Stimulated activated naive CD4-positive, alpha-beta T cell (primary cell): ENCODE results near the gene KCNK16.

Experiments
- DNase-seq, 6 experiments: peaks; one replicate each; lab custom pipeline; 2025; lab: John Stamatoyannopoulos, UW

The KCNK16 gene

DNA sequence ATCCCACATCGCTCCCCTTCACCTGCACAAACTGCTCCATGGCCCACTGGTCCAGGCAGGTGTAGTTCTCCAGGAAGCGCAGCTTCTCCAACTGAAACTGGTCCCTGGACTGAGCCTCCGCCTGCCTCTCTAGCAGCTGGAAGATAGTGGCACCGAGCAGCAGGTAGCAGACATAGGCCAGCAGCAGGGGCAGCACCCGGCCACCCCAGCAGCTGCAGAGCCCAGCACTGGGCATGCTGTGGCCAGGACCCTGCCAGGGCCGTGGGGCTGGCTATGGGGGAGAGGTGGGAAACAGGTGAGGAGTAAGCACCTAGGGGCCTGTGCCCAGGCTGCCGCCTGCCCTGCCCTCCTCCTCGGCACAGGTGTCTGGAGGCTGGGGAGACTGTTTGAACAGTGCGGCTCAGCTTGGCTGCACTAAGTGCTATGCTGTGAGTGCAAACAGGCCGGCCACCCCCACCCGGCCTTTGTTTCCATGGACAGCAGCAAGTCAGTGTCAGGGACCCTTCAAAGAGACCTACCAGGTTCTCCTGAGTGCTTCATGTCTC, at the start of gene KCNK16:
Gene KCNK16 (minus strand): TSS at position 397 of the 545 bp plus-strand sequence. CDS start 162 bp downstream, at position 235.
- DNase-seq, result no peak

DNA sequence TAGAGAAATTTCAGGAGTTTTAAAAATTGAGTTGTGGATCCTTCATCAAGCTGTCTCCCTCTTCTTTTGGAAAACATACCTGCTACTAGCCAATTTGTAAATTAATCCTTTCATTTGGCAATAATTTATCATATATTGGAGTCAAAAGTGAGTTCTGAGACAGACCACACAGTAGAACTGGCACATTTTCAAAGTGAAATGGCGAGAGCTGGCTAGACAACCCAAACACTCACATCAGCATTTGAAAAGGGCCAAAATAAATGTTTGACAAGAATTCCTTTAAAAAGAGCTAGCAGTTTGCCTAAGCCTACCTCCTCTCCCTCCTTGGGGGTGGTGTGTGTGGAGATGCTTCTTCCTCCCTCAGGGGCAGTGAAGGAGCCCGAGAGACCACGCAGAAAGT, 47.9 kb upstream of the KCNK16 start:
- no peak for DNase-seq

DNA sequence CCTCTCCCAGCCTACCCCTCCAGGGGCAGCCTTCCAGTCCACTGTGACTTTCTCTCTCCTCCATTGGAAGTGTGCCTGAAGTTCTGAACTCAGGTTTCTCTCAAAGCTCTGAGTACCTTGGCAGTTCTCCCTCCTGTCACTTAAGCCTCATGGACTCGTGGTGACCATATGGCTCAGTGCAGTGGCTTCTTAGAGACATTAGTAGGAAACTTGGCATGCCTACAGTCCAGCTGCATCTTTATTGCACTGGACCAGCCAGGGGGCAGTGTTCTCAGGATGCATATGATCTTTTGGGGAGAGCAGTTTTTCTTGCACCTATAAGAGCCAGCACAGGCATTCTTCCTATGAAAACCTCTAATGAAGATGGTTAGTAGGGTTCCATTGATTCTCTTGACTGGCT, 47.5 kb upstream of the KCNK16 start:
- no peak for DNase-seq

DNA sequence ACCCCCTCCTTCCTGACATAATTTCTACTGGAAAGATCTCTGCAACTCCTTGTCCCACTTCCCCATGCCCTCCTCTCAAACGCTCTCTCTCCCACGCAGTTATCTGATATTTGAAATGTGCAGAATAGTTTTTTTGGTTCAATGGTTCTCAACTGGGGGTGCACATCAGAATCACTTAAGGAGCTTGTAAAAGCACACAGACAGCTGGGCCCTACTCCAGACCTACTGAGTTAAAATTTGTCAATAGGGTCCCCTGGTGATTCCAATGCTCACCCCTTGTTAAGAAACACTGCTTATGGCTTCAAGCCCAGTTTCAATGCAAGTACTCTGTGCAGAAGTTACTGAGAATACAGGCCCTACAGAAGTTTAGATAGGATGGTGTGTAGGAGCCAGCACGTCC, 45.2 kb upstream of the KCNK16 start:
- no peak for DNase-seq

DNA sequence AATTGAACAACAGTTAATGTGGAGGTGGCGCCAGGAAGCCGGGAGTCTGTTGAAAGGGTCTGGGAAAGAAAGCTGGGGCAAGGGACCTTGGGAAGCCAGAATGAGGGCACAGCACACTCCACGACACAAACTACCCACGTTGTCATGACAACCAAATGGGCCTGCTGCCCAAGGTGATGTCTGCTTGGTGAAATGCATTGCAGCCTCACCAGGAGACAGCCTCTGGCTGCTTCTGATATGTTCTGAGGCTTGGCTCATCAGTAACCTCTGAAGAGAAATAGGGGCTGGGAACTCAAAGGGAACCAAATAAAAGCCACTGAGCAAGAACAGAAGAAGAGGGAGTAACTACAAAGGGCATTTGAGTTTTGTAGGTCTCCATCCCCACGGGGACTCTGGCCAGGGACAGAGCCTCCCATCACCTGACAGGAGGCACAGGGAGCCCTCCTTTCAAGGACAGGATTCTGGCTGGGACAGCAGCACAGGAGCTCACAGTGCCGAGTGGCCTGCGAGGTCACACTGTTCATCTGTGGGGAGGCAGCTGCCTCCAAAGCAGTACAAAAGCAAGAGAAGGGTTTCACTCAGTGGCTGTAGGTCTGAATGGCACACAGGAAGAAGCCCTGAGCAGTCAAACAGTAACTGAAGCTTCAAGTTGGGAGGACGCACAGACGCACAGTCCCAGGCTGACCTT, 44.6 kb upstream of the KCNK16 start:
- DNase-seq, result no peak

DNA sequence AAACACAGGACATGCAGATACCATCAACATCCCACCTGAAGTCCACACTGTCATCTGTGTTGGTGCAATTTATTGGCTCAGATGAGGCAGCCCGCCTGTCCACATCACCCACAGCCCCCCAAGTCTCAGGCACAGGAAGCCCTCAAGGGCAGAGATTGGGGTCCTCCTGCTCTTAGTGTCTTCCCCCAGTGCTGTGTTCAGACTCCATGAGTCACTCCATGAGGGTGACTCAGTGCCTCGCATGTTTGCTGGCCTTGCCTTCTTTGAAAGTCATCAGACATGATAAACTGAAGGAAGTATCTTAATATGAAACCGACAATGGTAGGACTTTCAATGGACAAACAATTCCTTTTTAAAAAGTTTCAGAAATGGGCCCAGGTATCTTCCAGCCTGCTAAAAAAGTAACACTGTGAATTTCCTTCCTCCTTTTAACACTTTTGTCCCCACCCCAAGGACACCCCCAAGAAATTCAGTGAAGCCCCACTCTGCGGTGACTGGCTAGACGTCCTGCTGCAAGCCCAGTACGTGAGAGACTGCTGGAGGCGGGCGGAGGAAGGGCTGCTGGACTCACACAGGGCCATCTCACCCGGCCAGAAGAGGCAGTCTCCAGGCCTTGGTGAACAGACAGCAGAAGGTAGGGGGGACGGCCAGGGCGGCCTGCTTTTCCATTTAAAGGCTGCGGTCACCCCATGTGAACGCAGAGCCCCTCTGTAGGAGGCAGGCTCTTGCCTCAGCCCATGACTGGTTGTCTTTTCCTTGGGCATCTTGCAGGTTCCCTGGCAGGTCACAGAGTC, 43.0 kb upstream of the KCNK16 start:
- DNase-seq, result no peak

DNA sequence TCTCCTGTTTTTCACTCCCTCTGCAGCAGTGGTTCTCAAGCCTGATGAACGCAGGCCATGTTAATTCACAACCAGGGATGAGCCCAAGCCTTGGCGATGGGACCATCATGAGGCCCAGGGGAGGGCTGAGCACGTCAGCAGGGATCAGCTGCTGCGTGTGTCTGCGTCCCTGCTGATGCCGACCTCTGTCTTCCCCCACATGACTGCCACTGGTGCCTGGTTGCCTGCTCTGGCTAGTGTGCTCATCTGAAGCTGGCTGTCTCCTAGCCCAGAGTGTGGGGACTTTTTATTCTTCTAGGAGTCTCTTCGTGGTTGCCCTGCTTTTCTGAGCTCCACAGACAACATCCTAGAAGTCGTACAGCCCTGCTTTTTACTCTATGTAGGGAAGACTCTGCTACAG, 40.8 kb upstream of the KCNK16 start:
- no peak for DNase-seq

DNA sequence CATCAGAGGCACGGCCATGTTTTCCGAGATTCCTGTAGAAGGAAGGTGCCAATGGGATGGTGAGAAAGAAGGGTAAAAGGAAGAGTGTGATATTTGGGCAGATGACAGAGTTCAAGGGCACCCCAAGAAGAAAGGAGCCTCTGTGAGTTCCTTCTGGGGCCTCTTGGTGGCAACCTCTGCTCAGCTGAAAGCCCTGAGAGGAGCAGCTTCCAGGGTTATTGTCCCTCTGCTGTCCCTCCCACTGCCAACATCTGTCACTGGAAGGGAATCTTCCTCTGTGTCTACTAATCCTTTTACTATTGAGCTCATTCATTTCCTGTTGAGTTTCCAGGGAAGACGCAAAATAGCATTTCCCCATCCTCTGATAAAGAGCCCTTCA, 40.0 kb upstream of the KCNK16 start:
- no peak for DNase-seq

DNA sequence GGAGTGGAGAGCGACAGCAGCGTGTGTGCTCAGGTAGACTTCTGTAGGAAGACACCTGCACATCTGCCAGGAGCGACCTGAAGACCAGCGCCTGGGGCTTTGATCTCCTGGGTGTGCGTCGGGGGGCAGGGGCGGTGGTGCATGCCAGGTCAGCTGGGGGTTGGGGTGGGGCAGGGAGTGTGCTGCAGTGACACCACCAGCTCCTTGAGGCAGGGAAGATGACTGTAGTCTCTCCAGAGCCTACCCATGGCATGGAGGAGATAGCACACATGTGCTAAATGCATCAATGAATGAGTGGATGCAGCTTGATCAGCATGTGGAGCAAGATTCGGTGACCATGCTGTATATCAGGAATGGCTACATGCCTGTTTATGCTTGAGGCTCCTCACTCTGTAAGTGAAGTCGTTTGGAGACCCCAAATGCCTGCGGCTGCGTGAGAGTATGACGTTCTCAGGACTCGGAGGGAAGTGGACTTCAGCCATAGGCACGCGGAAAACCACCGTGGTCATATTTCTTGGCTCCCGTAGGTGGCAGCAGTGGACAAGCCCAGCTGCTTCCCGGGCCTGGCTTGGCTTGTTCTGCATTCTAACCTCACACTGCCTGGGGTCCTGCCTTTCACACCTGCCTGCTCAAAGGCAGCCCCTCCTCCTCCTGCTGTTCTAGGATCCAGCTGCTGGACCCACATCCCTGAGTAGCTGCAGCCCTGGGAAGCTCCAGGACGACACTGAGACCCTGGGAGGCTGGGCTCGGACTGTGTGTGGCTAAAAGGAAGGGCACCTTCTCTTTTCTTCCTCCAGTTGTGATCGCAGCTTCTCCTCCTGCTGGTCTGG, 39.4 kb upstream of the KCNK16 start:
- peak in 4 of 6 experiments; percentile 2 to 26 (median 6) for DNase-seq

DNA sequence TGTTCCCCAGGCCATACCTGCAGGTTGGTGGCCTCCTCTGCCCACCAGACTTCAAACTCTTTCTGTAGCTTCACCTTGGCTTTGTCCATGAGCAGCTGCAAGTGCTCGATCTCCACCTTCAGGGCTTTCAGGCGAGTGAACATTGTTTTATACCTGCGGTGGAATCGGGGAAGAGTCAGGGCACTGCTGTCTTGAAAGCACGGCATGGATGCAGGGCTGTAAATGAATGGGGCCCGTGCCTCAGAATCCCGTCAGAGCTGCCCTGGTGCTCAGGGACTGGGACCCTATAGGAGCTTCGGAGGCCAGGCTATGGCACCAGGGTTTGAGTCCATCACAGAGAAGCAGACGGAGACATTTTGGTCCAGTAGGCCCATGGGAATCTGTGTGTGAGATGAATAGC, 37.9 kb upstream of the KCNK16 start:
- DNase-seq, result no peak

DNA sequence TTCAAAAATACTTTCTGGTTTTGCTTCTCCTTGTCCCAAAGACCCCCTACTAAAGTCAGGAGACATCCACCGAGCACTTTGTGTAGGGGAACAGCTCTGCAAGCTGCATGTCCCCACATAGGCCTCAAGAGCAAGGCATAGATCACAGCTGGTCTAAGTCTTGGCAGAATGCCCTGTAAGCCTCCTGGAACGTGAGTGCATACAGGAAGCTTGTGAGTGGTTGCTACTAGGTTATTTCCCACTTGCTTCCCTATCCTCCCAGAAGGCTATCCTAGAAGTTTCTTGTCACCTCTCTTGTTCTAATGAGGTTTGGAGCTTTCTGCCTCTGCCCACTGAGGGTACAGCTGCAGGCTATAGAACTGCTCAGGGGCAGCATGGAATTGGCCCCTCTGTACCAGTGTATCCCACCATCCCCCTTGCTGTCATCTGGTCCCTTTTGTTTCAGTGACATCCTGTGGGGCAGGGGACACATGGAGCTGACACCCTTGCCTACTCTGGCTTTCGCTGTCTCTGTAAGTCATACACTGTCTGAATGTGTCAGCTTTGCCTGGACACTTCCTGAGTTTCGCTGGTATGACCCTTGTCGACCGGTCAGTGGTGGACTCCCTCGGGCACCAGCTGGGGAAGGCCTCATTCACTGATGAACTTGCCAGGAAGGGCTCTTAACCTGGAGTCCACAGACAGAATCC, 35.6 kb upstream of the KCNK16 start:
- DNase-seq, result no peak

DNA sequence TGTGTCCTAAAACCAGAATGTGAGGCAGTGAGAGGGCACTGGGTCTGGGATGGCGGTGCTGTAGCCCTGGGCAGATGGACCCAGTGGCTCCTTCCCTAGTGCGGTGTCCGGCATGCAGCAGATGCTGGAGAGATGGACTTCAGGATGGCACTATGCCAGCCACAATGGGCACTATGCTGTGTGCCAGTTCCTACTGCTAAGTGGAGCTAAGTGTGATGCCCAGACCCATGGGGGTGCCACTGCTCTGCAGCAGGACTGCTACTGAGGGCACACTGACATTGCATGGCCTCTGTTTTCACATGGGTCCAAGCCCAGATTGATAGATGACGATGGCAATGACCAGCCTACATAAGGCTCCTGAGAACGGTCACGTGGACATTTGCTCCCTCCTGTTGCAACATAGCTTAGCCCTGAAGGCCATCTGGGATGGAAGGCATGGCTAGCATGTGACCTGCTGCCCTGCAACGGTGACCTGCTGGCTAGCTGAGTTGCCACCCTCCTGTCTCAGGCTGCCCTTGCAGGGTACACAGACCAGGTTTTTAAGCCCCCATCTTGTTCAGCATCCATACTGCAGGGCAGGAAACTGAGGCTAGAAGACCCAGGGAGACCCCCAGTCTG, 31.3 kb upstream of the KCNK16 start:
- DNase-seq, result no peak

DNA sequence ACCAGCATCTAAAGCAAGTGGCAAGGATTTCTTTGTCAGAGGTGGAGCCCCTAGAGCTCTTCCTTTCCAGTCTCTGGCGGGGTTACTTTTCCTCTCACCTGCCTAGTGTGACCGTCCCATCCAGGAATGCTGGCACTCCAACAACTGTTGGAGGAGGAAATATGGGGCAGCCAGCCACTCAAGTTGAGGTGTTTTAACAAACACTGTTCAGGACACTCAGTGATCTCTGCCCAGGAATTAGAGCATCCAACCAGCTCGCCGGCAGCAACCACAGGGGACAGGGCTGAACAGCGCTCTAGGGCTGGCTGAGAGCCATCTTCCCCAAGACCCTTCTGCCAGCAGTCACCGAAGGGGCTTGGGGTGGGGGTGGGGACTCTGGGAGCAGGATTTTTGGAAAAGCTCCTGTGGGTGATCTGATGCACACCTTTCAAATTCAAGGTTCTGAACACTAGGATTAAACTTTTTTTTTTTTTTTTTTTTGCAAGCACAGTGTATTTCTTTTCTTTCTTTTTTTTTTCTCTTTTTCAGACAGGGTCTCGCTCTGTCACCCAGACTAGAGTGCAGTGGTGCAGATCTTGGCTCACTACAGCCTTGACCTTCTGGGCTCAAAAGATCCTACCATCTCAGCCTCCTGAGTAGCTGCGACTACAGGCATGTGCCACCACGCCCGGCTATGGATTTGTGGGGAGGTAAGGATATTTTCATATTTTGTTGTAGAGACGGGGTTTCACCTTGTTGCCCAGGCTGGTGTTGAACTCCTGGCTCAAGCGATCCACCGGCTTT, 28.4 kb upstream of the KCNK16 start:
- no peak for DNase-seq

DNA sequence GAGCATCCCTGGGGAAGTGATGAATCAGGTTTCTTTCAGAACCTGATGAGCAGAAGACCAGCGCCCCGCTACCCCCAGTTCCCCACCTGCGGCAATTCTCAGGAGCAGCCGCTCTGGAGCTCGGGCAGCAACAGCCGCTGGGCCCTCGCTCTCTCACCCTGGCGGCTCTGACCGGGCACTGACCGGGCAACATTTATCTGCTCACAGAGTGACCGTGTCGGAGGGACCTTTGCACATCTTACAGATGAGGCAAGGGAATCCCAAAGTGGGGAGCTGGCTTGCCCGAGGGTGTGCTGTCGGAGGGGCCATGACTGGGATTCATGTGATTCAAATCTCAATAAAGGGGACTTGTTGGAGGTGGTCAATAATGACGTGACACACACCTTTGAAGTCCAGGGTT, 26.2 kb upstream of the KCNK16 start:
- no peak for DNase-seq

DNA sequence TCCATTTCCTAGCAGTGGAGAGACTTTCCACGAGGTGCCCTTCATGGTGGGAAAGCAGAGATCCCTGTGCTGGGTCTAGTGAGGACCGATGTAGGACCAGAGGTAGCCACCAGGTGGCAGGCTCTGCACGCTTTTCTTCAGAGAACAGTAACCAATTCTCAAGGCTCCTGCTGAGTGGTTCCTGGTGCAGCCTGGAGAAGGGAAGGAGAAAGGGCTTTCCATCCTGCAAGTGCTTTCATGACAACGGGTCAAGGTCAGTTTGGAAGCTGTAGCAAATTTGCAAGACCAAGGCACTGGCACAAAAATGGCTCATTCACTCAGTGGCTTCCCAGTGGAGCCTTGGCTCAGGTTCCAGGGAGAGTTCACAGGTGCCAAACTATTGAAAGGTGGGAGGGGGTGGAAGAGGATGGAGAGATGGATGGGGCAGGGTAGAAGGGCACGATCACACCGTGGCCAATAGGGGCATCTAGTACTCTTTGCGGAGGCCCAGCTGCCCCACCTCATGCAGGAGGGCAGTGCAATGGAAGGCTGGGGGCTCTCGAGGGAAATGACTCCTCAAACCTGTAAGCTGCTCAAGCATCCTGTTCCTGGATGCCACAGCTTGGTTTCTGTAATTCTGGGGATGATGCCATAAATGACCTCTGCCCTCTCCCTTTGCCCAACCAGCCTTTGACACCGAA, 25.5 kb upstream of the KCNK16 start:
- DNase-seq, result peak in 5 of 6 experiments; percentile 1 to 33 (median 20)

DNA sequence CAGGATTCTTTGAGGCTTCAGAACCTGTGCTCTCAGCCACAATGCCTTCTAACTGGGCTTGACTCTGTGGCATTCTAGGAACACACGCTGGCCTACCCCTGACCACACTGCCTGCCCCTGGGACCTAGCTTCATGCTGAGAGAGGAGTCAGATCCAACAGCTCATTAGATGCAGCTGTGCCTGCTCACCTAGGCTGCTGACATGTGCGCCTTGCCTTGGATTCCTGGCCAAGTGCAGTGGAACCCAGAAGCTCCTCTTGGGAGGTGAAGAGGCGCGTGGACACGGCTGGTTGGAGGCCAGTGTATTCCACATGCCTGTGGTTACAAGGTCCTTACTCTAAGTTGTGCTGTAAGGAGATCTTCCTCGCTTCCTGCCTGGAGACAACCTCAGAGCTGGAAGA, 24.7 kb upstream of the KCNK16 start:
- no peak for DNase-seq

DNA sequence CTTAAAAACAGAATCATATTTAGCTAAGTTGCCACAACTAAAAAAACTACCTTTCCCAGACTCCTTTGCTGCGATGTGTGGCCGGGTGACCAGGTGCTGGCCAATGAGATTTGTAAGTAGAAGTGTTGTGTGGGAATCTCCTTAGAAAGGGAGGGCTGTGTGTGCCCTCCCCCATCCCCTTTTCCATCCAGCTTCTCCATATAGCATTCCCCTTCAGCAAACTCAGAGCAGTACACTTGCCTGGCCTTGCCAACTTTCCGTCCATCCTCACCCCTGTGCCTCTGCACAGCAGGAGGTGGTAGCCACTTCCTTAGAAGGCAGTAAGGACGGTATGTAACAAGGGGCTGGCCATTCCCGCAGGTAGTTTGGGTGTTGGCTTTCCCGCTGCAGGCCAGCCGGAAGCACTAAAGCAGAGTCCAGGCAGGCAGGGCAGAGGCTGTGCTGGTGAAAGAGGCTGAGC, 22.3 kb upstream of the KCNK16 start:
- DNase-seq, result no peak

DNA sequence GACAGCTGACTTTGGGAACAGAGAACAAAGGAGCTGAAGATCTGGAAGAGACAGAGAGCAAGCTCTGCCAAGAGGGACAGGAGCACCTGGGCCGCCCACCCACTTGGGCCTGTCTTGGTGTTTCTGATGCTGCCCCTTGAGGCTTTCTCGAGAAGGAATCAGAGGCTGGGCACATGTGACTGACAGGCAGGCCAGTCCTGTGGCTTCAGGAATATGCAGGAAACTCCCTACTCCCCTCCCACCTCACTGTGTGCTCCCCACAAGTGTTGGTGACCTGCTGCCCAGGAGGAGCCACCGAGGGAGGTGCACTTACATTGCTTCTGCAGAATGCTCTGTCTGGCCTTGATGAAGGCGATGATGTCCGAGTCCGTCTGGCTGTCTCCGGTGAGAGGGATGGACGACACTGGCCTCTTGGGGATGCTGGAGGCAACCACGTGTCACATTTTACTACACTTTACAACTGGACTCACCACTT, 20.9 kb upstream of the KCNK16 start:
- DNase-seq, result no peak

DNA sequence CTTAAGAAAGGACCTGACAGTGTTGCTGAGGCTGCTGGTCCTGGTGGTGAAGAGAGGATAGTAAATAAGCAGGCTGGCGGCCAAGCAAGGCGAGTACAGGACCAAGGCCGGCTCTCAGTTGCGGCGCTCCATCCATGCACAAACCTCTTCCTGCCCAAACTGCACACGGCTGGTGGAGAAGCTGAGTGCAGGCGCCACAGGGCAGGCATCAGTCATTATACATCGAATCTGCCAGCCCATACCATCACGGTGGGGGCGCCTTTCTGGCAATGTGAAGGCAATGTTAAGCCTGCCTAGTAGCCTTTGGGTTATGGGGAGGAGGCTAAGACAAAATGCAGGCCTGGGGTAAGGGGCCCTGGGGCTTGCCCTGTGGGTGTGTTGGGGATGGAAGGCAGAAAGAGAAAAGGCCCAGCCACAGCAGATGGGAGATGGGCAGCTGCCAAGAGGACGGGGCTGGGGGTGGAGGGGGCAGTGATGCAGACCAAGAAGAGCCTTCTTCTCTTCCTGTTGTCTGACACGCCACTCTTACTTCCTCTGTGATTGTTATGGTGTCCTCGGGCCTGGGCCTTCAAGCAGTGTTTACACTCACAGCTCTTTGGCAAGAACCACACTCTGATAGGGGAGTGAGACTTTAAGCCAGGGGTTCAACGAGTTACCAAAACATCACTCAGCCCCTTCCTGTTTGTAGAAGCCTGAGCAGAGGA, 20.3 kb upstream of the KCNK16 start:
- no peak for DNase-seq
